OCI-LY1 (cell line): ENCODE results near the gene ZNF618.

Experiments
- EZH2 ChIP-seq: fragments of 200-600 bp; sonication (generic), shearing (Covaris generic); IDR thresholded peaks from 2 replicates; pipeline ENCODE4 v1.8.0; 2017; ENCODE audit warnings: borderline replicate concordance, mixed run types, mild to moderate bottlenecking, antibody characterized with exemption, low read length, moderate library complexity, mixed read lengths
- TF ChIP-seq, protein P1 (sequence below): fragments of 200-600 bp; sonication (generic), shearing (Covaris generic); IDR thresholded peaks from 2 replicates; pipeline ENCODE4 v1.5.1; 2017; ENCODE audit warnings: mild to moderate bottlenecking, antibody characterized with exemption, low read length, moderate library complexity, mixed read lengths

DNA sequence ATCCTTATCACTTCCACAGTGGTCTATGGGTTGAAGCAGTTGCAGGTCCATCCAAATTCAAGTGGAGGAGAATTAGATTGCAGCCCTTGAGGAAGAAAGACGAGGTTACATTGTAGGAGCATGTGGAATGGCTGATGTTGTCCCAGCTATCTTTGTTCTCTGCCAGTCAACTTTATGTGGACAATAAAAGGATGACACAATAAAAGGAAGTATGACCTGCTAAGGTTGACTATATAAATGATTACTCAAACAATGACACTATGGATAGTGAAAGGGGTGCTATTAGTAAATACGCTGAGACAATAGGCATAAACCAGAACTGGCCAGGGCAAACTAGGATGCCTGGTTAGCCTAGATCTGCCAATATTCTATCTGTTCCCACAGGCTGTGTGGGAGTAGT lies 12.8 kb upstream of the ZNF618 start:
- TF ChIP-seq, protein P1, sequence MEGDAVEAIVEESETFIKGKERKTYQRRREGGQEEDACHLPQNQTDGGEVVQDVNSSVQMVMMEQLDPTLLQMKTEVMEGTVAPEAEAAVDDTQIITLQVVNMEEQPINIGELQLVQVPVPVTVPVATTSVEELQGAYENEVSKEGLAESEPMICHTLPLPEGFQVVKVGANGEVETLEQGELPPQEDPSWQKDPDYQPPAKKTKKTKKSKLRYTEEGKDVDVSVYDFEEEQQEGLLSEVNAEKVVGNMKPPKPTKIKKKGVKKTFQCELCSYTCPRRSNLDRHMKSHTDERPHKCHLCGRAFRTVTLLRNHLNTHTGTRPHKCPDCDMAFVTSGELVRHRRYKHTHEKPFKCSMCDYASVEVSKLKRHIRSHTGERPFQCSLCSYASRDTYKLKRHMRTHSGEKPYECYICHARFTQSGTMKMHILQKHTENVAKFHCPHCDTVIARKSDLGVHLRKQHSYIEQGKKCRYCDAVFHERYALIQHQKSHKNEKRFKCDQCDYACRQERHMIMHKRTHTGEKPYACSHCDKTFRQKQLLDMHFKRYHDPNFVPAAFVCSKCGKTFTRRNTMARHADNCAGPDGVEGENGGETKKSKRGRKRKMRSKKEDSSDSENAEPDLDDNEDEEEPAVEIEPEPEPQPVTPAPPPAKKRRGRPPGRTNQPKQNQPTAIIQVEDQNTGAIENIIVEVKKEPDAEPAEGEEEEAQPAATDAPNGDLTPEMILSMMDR, result no peak
- TF ChIP-seq EZH2, result no peak
